ENCODE results near the gene SLC25A22. TPM values are rescaled to one million over a fixed set of nuclear protein-coding genes. Genes with fewer than 3 reads are reported as not detected.

The SLC25A22 gene
- total and polyA plus RNA-seq, 8 donors: 5.5 to 11.9 (median 9.8) TPM; not detected in 1

DNA sequence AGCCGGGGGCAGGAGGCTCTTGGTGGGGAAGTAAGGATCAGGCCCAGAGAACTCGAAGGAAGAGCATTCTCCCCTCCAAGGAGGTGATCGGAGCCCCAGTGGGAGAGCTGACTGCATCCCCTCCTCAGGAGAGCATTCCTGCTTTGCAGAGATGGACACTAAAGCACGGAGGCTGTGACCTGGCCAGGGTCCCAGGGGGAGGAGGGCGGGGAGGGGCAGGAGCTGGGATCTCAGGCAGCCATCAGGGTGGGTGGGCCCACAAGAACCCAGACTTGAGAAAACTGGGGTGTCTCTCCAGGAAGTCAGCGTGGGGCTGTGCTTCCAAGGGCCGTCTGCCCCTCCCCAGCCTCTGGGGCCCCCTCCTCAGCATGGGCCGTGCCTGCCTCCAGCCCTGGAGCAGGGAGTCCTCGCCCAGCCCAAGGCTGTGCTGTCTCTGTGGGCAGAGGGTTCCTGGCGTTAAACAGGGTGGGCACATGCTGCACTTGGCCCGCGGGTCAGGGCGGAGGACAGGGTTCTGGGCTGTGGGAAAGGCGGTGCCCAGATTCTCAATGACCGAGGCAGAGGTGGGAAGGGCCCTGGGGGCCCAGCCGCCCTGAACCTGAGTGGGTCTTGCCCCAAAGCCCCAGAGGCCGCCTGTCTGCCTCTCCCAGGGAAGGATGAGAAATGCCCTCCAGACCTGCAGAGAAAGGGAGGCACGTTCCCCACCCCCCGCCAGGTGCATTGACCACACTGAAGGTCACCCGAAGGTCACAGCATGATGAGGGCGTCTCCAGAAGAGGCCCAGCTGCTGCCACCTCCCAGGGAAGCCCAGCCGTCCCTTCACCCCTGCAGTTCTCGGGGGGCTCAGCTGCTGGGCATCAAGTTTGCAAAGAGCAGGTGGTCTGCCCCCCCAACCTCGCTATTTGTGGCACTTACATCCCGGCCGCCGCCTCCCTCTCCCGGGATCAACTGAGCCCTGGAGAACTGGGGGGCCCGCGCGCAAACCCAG, 8.8 kb downstream of the SLC25A22 start:
- peaks cover 5 to 44% (median 23%) of the 10 kb centered on the region in 3 donors for H3K27me3 ChIP-seq
- no peaks in the 10 kb centered on the region for H3K9me3 ChIP-seq
- H3K4me3 ChIP-seq: peak overlapping the region in 1 of 4 donors; percentile 26
- WGBS, 5 donors: 23 to 60% (median 30%) methylated on average over 14 to 31 of the region's 31 CpGs
- H3K4me1 ChIP-seq: peaks cover 4 to 20% (median 9%) of the 10 kb centered on the region in 4 donors
- TF ChIP-seq POLR2A (IDR thresholded peaks at IDR 0.05) (no peak), EP300 (IDR thresholded peaks at IDR 0.05) (no peak)
- intact Hi-C loops (cut with DNase I; ENCODE audit: low total_unique reads): no loop called here
- H3K27ac ChIP-seq: no peak overlapping the region
- H3K36me3 ChIP-seq: peaks cover 15 to 32% (median 28%) of the 10 kb centered on the region in 4 donors
- DNase-seq: no peak

DNA sequence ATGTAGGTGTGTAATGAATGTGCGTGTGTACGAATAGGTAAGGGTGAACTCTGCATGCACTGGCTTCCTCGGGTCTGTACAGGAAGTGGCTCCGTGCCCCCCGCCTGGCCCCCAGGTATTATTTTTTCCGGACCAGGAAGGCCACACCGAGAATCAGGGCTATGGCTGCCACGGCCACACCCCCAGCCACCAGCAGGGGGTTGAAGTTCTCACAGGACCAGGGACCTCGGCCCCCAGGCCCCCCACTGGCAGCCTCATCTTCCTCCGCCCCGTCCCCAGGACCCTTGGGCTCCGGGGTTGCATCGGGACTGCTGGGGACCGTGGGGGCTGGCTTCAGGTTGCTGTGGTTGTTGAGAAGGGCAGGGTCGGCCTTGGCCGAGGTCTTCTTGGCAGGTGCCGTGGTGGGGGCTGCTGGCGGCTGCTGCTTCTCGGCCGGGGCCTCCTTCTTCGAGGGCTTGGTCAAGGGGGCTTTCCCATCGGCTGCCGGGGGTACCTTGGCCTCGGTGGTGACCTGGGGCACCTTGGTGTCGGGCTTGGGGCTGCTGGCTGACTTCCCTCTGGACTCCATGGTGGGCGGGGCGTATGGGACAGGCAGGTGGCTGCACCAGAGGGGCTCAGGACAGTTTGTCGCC, 10.0 kb downstream of the SLC25A22 start:
- TF ChIP-seq, protein P1, sequence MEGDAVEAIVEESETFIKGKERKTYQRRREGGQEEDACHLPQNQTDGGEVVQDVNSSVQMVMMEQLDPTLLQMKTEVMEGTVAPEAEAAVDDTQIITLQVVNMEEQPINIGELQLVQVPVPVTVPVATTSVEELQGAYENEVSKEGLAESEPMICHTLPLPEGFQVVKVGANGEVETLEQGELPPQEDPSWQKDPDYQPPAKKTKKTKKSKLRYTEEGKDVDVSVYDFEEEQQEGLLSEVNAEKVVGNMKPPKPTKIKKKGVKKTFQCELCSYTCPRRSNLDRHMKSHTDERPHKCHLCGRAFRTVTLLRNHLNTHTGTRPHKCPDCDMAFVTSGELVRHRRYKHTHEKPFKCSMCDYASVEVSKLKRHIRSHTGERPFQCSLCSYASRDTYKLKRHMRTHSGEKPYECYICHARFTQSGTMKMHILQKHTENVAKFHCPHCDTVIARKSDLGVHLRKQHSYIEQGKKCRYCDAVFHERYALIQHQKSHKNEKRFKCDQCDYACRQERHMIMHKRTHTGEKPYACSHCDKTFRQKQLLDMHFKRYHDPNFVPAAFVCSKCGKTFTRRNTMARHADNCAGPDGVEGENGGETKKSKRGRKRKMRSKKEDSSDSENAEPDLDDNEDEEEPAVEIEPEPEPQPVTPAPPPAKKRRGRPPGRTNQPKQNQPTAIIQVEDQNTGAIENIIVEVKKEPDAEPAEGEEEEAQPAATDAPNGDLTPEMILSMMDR (IDR thresholded peaks at IDR 0.05): no peak
- no peak for TF ChIP-seq EP300 (IDR thresholded peaks at IDR 0.05)
- no peak for TF ChIP-seq POLR2A (IDR thresholded peaks at IDR 0.05)
- TF ChIP-seq POLR2AphosphoS5 (IDR thresholded peaks at IDR 0.05): no peak
- H3K9me3 ChIP-seq: no peaks in the 10 kb centered on the region
- 32 to 77% (median 58%) methylated on average over 7 to 28 of the region's 28 CpGs for WGBS, 5 donors
- peaks cover 13 to 22% (median 16%) of the 10 kb centered on the region in 4 donors for H3K4me1 ChIP-seq
- DNase-seq: no peak
- peaks cover 8 to 27% (median 22%) of the 10 kb centered on the region in 4 donors for H3K36me3 ChIP-seq
- no peak overlapping the region for H3K4me3 ChIP-seq
- peaks cover 5 to 44% (median 23%) of the 10 kb centered on the region in 3 donors for H3K27me3 ChIP-seq
- H3K27ac ChIP-seq: no peak overlapping the region
- intact Hi-C loops (cut with DNase I; ENCODE audit: low total_unique reads): no loop called here

DNA sequence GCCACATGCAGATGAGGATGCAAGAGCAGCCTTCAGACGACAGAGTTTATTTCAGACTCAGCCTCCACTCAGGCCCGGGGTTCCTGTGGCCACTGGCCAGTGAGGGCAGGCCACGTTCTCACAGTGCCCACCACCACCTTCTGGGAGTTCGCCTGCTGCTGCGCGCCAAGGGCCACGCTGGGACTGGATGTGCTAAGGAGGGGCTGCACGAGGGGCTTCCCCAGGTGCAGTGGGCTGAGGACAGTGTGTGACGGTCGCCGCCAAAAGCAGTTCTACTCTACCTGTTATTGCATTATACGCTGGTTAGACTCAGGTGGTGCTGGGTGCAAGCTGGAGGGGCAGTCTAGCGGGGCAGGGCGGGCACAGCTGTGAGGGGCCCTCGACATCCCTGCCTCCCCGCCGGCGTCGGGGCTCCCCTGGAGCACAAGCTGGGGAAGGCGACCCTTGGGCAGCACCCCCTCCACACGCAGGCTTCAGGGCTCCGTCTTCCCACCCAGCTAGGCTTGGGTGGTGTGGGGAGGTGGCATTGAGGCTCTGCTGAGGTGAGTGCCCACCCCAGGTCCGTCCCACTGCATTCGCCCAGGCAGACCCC, 10.9 kb downstream of the SLC25A22 start:
- TF ChIP-seq POLR2A (IDR thresholded peaks at IDR 0.05): no peak
- TF ChIP-seq EP300 (IDR thresholded peaks at IDR 0.05): no peak
- no peak for TF ChIP-seq POLR2AphosphoS5 (IDR thresholded peaks at IDR 0.05)
- TF ChIP-seq, protein P1 (IDR thresholded peaks at IDR 0.05): no peak
- peaks cover 18 to 30% (median 23%) of the 10 kb centered on the region in 4 donors for H3K4me1 ChIP-seq
- no peak overlapping the region for H3K4me3 ChIP-seq
- no peaks in the 10 kb centered on the region for H3K9me3 ChIP-seq
- intact Hi-C loops (cut with DNase I; ENCODE audit: low total_unique reads): no loop called here
- WGBS, 5 donors: 87 to 90% (median 88%) methylated on average over 10 to 24 of the region's 24 CpGs
- H3K27me3 ChIP-seq: peaks cover 5 to 44% (median 23%) of the 10 kb centered on the region in 3 donors
- no peak overlapping the region for H3K27ac ChIP-seq
- H3K36me3 ChIP-seq: peaks cover 5 to 17% (median 12%) of the 10 kb centered on the region in 4 donors
- DNase-seq: no peak

DNA sequence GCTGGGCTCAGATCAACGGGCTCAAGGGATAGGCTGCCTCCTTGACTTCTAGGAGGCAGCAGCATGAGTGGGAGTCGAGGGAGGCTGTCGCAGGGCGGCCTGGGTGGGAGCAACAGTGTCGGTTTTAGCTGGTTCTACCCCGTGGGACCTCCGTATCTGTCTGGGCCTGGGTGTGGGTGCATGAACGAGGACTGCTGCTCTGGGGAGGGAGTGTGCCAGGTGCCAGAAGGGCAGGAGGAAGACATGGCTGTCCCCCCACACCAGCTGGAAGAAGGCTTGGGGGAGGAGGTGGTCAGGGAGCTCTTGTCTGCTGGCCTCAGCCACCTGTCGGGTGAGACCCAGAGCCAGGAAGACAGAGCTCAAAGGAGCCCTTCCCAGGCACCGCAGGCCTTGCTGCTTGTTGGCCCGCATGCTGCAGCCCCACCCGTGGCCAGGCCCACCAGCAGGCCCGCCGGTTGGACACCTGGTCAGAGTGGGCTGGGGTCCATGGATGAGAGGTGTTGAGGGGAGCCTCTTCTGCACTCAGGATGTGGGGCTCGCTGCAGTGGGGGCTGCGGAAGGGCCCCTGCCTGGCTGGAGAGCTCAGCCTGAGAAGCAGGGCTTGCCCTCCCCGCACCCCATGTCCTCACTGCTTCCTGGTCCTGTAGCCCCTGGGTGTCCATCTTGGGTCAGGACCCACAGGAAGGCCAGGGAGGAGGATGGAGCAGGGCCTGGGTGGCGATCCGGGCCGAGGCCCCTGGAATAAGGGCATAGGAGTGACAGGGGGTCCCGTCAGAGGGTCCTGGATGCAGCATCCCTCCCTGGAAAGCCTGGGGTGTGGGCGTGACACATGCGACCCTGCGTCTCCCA, 11.6 kb downstream of the SLC25A22 start:
- Histone ChIP-seq H3K4me1 (peaks cover 18 to 34% (median 23%) of the 10 kb centered on the region in 4 donors), H3K27me3 (peaks cover 5 to 44% (median 23%) of the 10 kb centered on the region in 3 donors), H3K4me3 (no peak overlapping the region), H3K27ac (no peak overlapping the region), H3K9me3 (no peaks in the 10 kb centered on the region), H3K36me3 (peaks cover 0 to 10% (median 5%) of the 10 kb centered on the region in 4 donors)
- intact Hi-C loops (cut with DNase I; ENCODE audit: low total_unique reads): no loop called here
- 81 to 86% (median 84%) methylated on average over 20 to 24 of the region's 24 CpGs for WGBS, 5 donors
- TF ChIP-seq EP300 (IDR thresholded peaks at IDR 0.05) (no peak), POLR2A (IDR thresholded peaks at IDR 0.05) (no peak), POLR2AphosphoS5 (IDR thresholded peaks at IDR 0.05) (no peak)
- TF ChIP-seq, protein P1 (IDR thresholded peaks at IDR 0.05): no peak
- no peak for DNase-seq
